Posterior vena cava (tissue), 2 donors: Measurements from ENCODE around the gene TCF15. TPM values are rescaled to one million over a fixed set of nuclear protein-coding genes. Genes with fewer than 3 reads are reported as not detected.
A peak's percentile ranks its signal among the peaks of the same experiment; 100 is the strongest.

Experiments
- DNase-seq: peaks from one replicate; pipeline ENCODE4 v3.0.0-alpha.2; 2020; ENCODE audit warnings: low spot score
- intact Hi-C, 2 donors: fragments of 100-400 bp; cut with DNase I; formaldehyde crosslinking; loops; one replicate each; pipeline versions ENCODE4 v1.14.1 to v1.14.2; 2022 to 2023
- total RNA-seq, 2 donors: library from RNA; stranded (reverse); fragmentation: NEBNext Ultra II Directional; extraction: Animal tissue kit (Norgen Biotek cat#: 25700); gene quantifications; one replicate each; pipeline ENCODE4 v1.2.1, GENCODE V29; 2021
- donor health status: DM: yes; HTN: yes; CAD: no.
- donor health status: DM: yes; HTN: yes; CAD: no.

Gene TCF15
- total RNA-seq, 2 donors from 2014 or later, result 2.2 to 2.5 TPM

GRCh38 chr20:564192-564591 is 45.9 kb downstream of the TCF15 start:
- DNase-seq, result peak; percentile 28
- intact Hi-C loops, result loop anchor here (5.0 to 10.0 kb wide), 4 partner anchors 101 to 178 kb away; no protein-coding TSS in a partner anchor

GRCh38 chr20:563187-563586 is 46.9 kb downstream of the TCF15 start:
- intact Hi-C loops, result loop anchor here (5.0 to 10.0 kb wide), 4 partner anchors 102 to 179 kb away; no protein-coding TSS in a partner anchor
- peak; percentile 37 for DNase-seq

GRCh38 chr20:562232-562897 is 47.7 kb downstream of the TCF15 start:
- peak; percentile 43 for DNase-seq
- intact Hi-C loops, result loop anchor here (5.0 to 10.0 kb wide), 4 partner anchors 102 to 180 kb away; no protein-coding TSS in a partner anchor

GRCh38 chr20:561437-562231 is 48.5 kb downstream of the TCF15 start:
- intact Hi-C loops, result loop anchor here (5.0 to 10.0 kb wide), 4 partner anchors 103 to 181 kb away; no protein-coding TSS in a partner anchor
- DNase-seq, result peak; percentile 71

- intact Hi-C loops, result loop anchor here (5.0 to 10.0 kb wide), 4 partner anchors 104 to 182 kb away; no protein-coding TSS in a partner anchor
- DNase-seq, result peak; percentile 26
Measured at GRCh38 chr20:560680-561079, 49.4 kb downstream of the TCF15 start.

GRCh38 chr20:558117-558516 is 52.0 kb downstream of the TCF15 start:
- intact Hi-C loops, result no loop called here
- DNase-seq, result no peak

- intact Hi-C loops, result no loop called here
- no peak for DNase-seq
Measured at GRCh38 chr20:556984-557383, 53.1 kb downstream of the TCF15 start.

GRCh38 chr20:555976-556385 is 54.1 kb downstream of the TCF15 start:
- DNase-seq, result no peak
- intact Hi-C loops, result no loop called here

Other genes with a start within 250 kb of the TCF15 start
- gene TRIB3, start 229.5 kb downstream of the TCF15 start, total RNA-seq, result 10 to 100 TPM in 1 of 2 donors, 1 to 10 TPM in 1; 7.8 to 12.6 TPM
- 10 to 100 TPM; 46.7 to 54.4 TPM for gene RBCK1, start 202.0 kb downstream of the TCF15 start, total RNA-seq
- 10 to 100 TPM; 28.7 to 33.0 TPM for gene TBC1D20, start 147.8 kb downstream of the TCF15 start, total RNA-seq
- gene CSNK2A1, start 66.5 kb downstream of the TCF15 start, total RNA-seq, result 10 to 100 TPM; 71.4 to 74.8 TPM
- 10 to 100 TPM; 17.9 to 23.4 TPM for gene SRXN1, start 42.9 kb upstream of the TCF15 start, total RNA-seq
- gene SCRT2, start 65.5 kb upstream of the TCF15 start, total RNA-seq, result not detected
- 1 to 10 TPM; 1.1 to 3.6 TPM for gene SLC52A3, start 158.2 kb upstream of the TCF15 start, total RNA-seq
- 1 to 10 TPM; 2.7 to 4.0 TPM for gene FAM110A, start 223.4 kb upstream of the TCF15 start, total RNA-seq